Uterus (tissue), 4 donors: ENCODE measurements around the gene RGPD4. TPM values are rescaled to one million over a fixed set of nuclear protein-coding genes. Genes with fewer than 3 reads are reported as not detected.
"Not testable (repeated sequence)": the region's sequence is repeated elsewhere in the genome, so short reads cannot be mapped to it uniquely, and the experiment has no call there.

ENCODE experiments used
- DNase-seq, 2 donors: peaks; one replicate each; pipeline ENCODE4 v3.0.0-alpha.2; 2019 to 2020
- H3K27ac ChIP-seq, 2 donors: fragments of 200-600 bp; sonication (generic); 1 replicate in 1 of 2; 2 replicates in 1 of 2; pipeline ENCODE4 v1.5.1; 2016 to 2018
- H3K27me3 ChIP-seq, 2 donors: fragments of 200-600 bp; sonication (generic); one replicate each; pipeline ENCODE4 v1.5.1; 2018 to 2019; ENCODE audit warnings: control low read depth in 1 of 2
- H3K36me3 ChIP-seq, 2 donors: fragments of 200-600 bp; sonication (generic); one replicate each; pipeline ENCODE4 v1.5.1; 2019; ENCODE audit warnings: control low read depth in 1 of 2
- H3K4me1 ChIP-seq, 2 donors: fragments of 200-600 bp; sonication (generic); one replicate each; pipeline ENCODE4 v1.5.1; 2018 to 2019; ENCODE audit warnings: control low read depth in 1 of 2
- H3K4me3 ChIP-seq, 2 donors: fragments of 200-600 bp; sonication (generic); 1 replicate in 1 of 2; 2 replicates in 1 of 2; pipeline ENCODE4 v1.5.1; 2018 to 2019; ENCODE audit warnings: mild to moderate bottlenecking in 1 of 2
- H3K9me3 ChIP-seq, 2 donors: fragments of 200-600 bp; sonication (generic); one replicate each; pipeline ENCODE4 v1.5.1; 2019; ENCODE audit warnings: control low read depth in 1 of 2
- POLR2A ChIP-seq, 2 donors: fragments of 450-650 bp; IDR thresholded peaks; one replicate each; pipeline ENCODE4 v1.6.1; 2016; ENCODE audit warnings: antibody characterized with exemption in 2 of 2, mild to moderate bottlenecking in 1 of 2, moderate library complexity in 1 of 2
- intact Hi-C: fragments of 100-400 bp; cut with DNase I; formaldehyde crosslinking; loops from one replicate; pipeline ENCODE4 v1.15.1; 2023; ENCODE audit warnings: low total_unique reads
- total RNA-seq, 4 donors: library from RNA; depleted of rRNA in 3 of 4; stranded (reverse); fragments of >200 nt in 3 of 4; gene quantifications; one replicate each; pipeline versions ENCODE4 v1.1.0 to v1.2.4, GENCODE V29; 2014 to 2023
- TF ChIP-seq, protein P1 (sequence below), 4 experiments: fragments of 200-600 bp in 2 of 4; fragments of 450-650 bp in 2 of 4; sonication (generic) in 2 of 4; IDR thresholded peaks; one replicate each; pipeline ENCODE4 v1.5.1; 2016 to 2019; ENCODE audit warnings: antibody characterized with exemption in 4 of 4, mild to moderate bottlenecking in 2 of 4, moderate library complexity in 1 of 4
- donor health status: DM: yes; HTN: yes; CAD: no.

Gene RGPD4
- total RNA-seq, 4 donors from 2014 or later: 0.34 TPM; not detected in 3

DNA sequence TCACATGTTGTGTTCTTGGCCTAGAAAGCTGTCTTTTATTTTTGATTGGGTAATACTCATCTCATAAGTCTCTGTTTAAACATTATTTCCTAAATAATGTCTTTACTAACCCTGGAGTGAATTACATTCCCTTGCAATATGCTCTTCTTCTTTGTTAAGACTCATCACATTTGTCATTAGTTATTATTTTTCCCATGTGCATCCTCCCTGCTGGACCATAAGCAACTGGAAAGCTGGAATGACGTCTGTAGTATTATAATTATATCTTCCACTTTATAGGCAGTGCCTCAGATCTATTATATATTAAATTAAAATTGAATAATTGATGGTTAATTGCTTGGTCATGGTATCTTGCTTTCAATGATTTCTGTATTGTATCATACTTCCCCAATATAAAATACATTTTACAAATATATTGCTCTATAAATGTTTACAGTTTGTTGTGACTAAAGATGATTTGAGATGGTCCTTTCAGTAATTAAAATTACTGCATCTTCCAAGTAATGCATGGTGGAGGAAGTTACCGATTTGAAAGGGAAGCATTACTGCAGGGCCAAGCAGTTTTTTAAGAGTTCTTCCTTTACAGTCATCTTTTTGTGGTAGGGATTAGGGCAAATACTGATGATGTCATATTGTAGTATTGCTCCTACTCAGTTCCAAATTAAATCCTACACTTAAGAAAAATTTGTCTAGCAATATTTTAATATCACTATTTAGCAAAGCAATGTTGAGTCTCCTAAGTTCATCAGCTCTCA lies 2.1 kb upstream of the RGPD4 start:
- H3K9me3 ChIP-seq: no peaks in the 10 kb centered on the region
- H3K4me1 ChIP-seq: no peaks in the 10 kb centered on the region
- H3K36me3 ChIP-seq: no peaks in the 10 kb centered on the region
- intact Hi-C loops: no loop called here
- H3K27me3 ChIP-seq: no peaks in the 10 kb centered on the region
- TF ChIP-seq, protein P1, sequence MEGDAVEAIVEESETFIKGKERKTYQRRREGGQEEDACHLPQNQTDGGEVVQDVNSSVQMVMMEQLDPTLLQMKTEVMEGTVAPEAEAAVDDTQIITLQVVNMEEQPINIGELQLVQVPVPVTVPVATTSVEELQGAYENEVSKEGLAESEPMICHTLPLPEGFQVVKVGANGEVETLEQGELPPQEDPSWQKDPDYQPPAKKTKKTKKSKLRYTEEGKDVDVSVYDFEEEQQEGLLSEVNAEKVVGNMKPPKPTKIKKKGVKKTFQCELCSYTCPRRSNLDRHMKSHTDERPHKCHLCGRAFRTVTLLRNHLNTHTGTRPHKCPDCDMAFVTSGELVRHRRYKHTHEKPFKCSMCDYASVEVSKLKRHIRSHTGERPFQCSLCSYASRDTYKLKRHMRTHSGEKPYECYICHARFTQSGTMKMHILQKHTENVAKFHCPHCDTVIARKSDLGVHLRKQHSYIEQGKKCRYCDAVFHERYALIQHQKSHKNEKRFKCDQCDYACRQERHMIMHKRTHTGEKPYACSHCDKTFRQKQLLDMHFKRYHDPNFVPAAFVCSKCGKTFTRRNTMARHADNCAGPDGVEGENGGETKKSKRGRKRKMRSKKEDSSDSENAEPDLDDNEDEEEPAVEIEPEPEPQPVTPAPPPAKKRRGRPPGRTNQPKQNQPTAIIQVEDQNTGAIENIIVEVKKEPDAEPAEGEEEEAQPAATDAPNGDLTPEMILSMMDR (IDR thresholded peaks at IDR 0.05): no peak
- TF ChIP-seq POLR2A (IDR thresholded peaks at IDR 0.05): no peak
- H3K4me3 ChIP-seq: no peak overlapping the region
- no peak for DNase-seq
- no peak overlapping the region for H3K27ac ChIP-seq

DNA sequence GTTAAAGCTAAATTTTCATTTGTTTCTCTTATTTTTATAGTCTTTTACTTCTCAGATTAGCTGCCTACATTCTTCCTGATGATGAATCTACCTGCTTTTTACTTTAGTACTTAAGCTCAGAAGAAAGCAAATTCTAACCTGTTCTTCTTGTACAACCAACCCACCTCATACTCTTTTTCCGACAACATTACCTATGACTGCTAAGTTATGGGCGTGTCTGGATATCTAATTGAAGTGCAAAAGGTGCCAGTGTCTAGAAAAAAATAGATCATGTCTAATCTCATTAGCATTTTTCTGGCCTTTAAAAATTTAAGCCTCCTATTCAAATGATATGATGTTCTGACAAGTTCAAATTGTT lies 1.5 kb upstream of the RGPD4 start:
- no peak for TF ChIP-seq POLR2A (IDR thresholded peaks at IDR 0.05)
- TF ChIP-seq, protein P1 (IDR thresholded peaks at IDR 0.05): no peak
- DNase-seq: no peak
- H3K4me1 ChIP-seq: no peaks in the 10 kb centered on the region
- no peaks in the 10 kb centered on the region for H3K36me3 ChIP-seq
- no peaks in the 10 kb centered on the region for H3K27me3 ChIP-seq
- no peak overlapping the region for H3K4me3 ChIP-seq
- intact Hi-C loops: no loop called here
- H3K9me3 ChIP-seq: no peaks in the 10 kb centered on the region
- H3K27ac ChIP-seq: no peak overlapping the region

GRCh38 chr2:107829514-107829913 lies 2.8 kb downstream of the RGPD4 start:
- DNase-seq, H3K27me3 ChIP-seq, H3K4me3 ChIP-seq, H3K27ac ChIP-seq, H3K36me3 ChIP-seq, H3K4me1 ChIP-seq, H3K9me3 ChIP-seq, intact Hi-C loops: not testable (repeated sequence)

- H3K36me3 ChIP-seq, H3K9me3 ChIP-seq, intact Hi-C loops, H3K27ac ChIP-seq, DNase-seq, H3K4me1 ChIP-seq, H3K27me3 ChIP-seq, H3K4me3 ChIP-seq: not testable (repeated sequence)
Measured at GRCh38 chr2:107833152-107833551, 6.5 kb downstream of the RGPD4 start.

- H3K4me3 ChIP-seq, intact Hi-C loops: not testable (repeated sequence)
Measured at GRCh38 chr2:107833618-107834017, 6.9 kb downstream of the RGPD4 start.

DNA sequence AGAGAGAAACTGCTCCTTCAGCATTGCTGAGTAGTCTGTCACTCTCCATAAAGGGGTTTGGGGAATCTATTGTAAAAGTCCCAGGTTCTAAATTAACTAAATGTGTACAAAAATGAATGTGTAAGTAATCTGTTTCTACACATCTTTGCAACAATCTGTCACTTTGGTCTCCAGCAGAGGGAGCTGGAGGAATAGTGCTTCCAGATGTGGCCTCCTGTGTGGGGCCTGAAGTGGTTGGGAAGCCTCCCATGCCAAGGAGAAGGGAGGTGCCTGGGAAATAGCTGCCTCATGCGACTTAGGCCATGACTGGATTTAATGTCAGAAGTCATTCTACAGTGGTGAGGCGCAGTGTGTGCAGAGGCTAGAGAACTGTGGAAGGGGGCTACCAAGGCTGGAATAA lies 89.4 kb downstream of the RGPD4 start:
- DNase-seq, H3K27me3 ChIP-seq, H3K9me3 ChIP-seq, intact Hi-C loops, H3K4me1 ChIP-seq, H3K27ac ChIP-seq, H3K4me3 ChIP-seq, H3K36me3 ChIP-seq: not testable (repeated sequence)

More at GRCh38 chr2:107833618-107834017, 6.9 kb downstream of the RGPD4 start:
- H3K4me1 ChIP-seq, H3K9me3 ChIP-seq, H3K36me3 ChIP-seq, H3K27me3 ChIP-seq, DNase-seq, H3K27ac ChIP-seq: not testable (repeated sequence)

GRCh38 chr2:107916696-107917370 lies 90.1 kb downstream of the RGPD4 start:
- H3K4me1 ChIP-seq, H3K27me3 ChIP-seq, H3K4me3 ChIP-seq, H3K27ac ChIP-seq, H3K36me3 ChIP-seq, intact Hi-C loops, H3K9me3 ChIP-seq, DNase-seq: not testable (repeated sequence)
